T47D (cell line): ENCODE results near the gene GSG1L2.
A peak's percentile ranks its signal among the peaks of the same experiment; 100 is the strongest.

Source experiments
- DNase-seq, 2 experiments: peaks; one replicate each; pipeline versions ENCODE4 v3.0.0 to v3.0.0-alpha.2; 2011 to 2012; ENCODE audit warnings: low read depth in 1 of 2, low spot score in 1 of 2
- JUND ChIP-seq: IDR thresholded peaks from 2 replicates; pipeline ENCODE4 v1.6.1; 2012; ENCODE audit warnings: low read depth
- in situ Hi-C: cut with HindIII; loops from 2 replicates; pipeline ENCODE4 v1.10.0; 2016; ENCODE audit warnings: low sequenced_read_pairs, low pct_unique_long_range_greater_than_20kb

The GSG1L2 gene

GRCh38 chr17:9842057-9842758 is 20.3 kb upstream of the GSG1L2 start:
- in situ Hi-C loops = no loop called here
- DNase-seq = no peak
- no peak for TF ChIP-seq JUND

GRCh38 chr17:9839433-9839832 is 17.6 kb upstream of the GSG1L2 start:
- TF ChIP-seq JUND = no peak
- no peak for DNase-seq
- in situ Hi-C loops = no loop called here

GRCh38 chr17:9837551-9838471 is 15.9 kb upstream of the GSG1L2 start:
- DNase-seq = no peak
- TF ChIP-seq JUND = no peak
- in situ Hi-C loops = no loop called here

GRCh38 chr17:9833922-9834321 is 12.0 kb upstream of the GSG1L2 start:
- in situ Hi-C loops = no loop called here
- no peak for TF ChIP-seq JUND
- DNase-seq = no peak

- no peak for DNase-seq
- in situ Hi-C loops = no loop called here
- no peak for TF ChIP-seq JUND
Measured at GRCh38 chr17:9830711-9831110, 8.8 kb upstream of the GSG1L2 start.

GRCh38 chr17:9829343-9829742 is 7.5 kb upstream of the GSG1L2 start:
- in situ Hi-C loops = no loop called here
- DNase-seq = no peak
- TF ChIP-seq JUND = no peak

- no peak for TF ChIP-seq JUND
- in situ Hi-C loops = no loop called here
- DNase-seq = no peak
Measured at GRCh38 chr17:9828296-9829295, 6.7 kb upstream of the GSG1L2 start.

- in situ Hi-C loops = no loop called here
- no peak for DNase-seq
- TF ChIP-seq JUND = no peak
Measured at GRCh38 chr17:9825641-9826150, 3.8 kb upstream of the GSG1L2 start, which contains the start of gene GLP2R. Gene GLP2R (plus strand): TSS chr17:9825924. CDS start chr17:9826064, 140 bp downstream.

GRCh38 chr17:9824797-9825338 is 3.0 kb upstream of the GSG1L2 start:
- peak in 1 of 2 experiments; percentile 19 for DNase-seq
- no peak for TF ChIP-seq JUND
- in situ Hi-C loops = no loop called here

GRCh38 chr17:9824094-9824493 is 2.2 kb upstream of the GSG1L2 start:
- no peak for DNase-seq
- no peak for TF ChIP-seq JUND
- in situ Hi-C loops = no loop called here

- no peak for DNase-seq
- in situ Hi-C loops = no loop called here
Measured at GRCh38 chr17:9820448-9820847, 1.4 kb downstream of the GSG1L2 start.

GRCh38 chr17:9818760-9819159 is 3.1 kb downstream of the GSG1L2 start:
- no peak for DNase-seq
- no peak for TF ChIP-seq JUND
- in situ Hi-C loops = no loop called here

More at GRCh38 chr17:9820448-9820847, 1.4 kb downstream of the GSG1L2 start:
- TF ChIP-seq JUND = no peak
